IMR-90 (cell line): ENCODE data around the gene CCDC83. TPM values are rescaled to one million over a fixed set of nuclear protein-coding genes. Genes with fewer than 3 reads are reported as not detected.

Source experiments
- ATAC-seq: fragments of 200-7000 bp; cut with Tn5 transposase; 2 replicates; pipeline ENCODE4 v1.9.1; 2020; ENCODE audit warnings: low read depth, mild to moderate bottlenecking, moderate library complexity
- BruUV-seq: library from RNA; stranded (reverse); fragments of 400-500 nt; replicated peaks from 2 replicates; lab custom pipeline; 2021; lab: Mats Ljungman, UMichigan
- CTCF ChIA-PET: fragments of 300-600 bp; formaldehyde crosslinking; extraction: SDS; loops from one replicate; lab custom pipeline; 2021; ENCODE audit warnings: antibody characterized with exemption; lab: Yijun Ruan, JAX
- POLR2A ChIA-PET: fragments of 300-600 bp; sonication (Branson Sonifier 250); formaldehyde crosslinking; loops from one replicate; lab custom pipeline; 2022; ENCODE audit warnings: antibody characterized with exemption; ENCODE audit not compliant: unreplicated experiment; lab: Charles Lee
- DNase-seq: peaks from one replicate; pipeline ENCODE4 v3.0.0; 2013
- H2AFZ ChIP-seq: replicated peaks from 2 replicates; pipeline ENCODE3; 2013; ENCODE audit warnings: low read length, mild to moderate bottlenecking; ENCODE audit not compliant: poor library complexity
- H2AK5ac ChIP-seq: 2 replicates; pipeline ENCODE4 v1.6.1; 2013; ENCODE audit warnings: low read depth, low read length, inconsistent platforms
- H2AK9ac ChIP-seq: replicated peaks from 2 replicates; pipeline ENCODE3; 2013; ENCODE audit warnings: mild to moderate bottlenecking, low read depth, low read length, moderate library complexity; ENCODE audit not compliant: poor library complexity
- H2BK120ac ChIP-seq: 2 replicates; pipeline ENCODE4 v1.6.1; 2013; ENCODE audit warnings: low read depth, low read length, inconsistent platforms
- H2BK15ac ChIP-seq: 3 replicates; pipeline ENCODE4 v1.6.1; 2013; ENCODE audit warnings: low read depth, low read length, inconsistent platforms
- H2BK20ac ChIP-seq: 2 replicates; pipeline ENCODE4 v1.6.1; 2013; ENCODE audit warnings: low read depth, mild to moderate bottlenecking, inconsistent platforms, low read length, moderate library complexity
- H2BK5ac ChIP-seq: 2 replicates; pipeline ENCODE4 v1.6.1; 2013; ENCODE audit warnings: mild to moderate bottlenecking, low read depth, low read length, inconsistent platforms; ENCODE audit not compliant: poor library complexity, severe bottlenecking
- H3K14ac ChIP-seq: replicated peaks from 2 replicates; pipeline ENCODE4 v1.6.1; 2013; ENCODE audit warnings: low read depth, low read length, inconsistent platforms
- H3K18ac ChIP-seq: 2 replicates; pipeline ENCODE4 v1.6.1; 2013; ENCODE audit warnings: low read depth, low read length, control low read depth
- H3K23ac ChIP-seq: 2 replicates; pipeline ENCODE4 v1.6.1; 2013; ENCODE audit warnings: low read depth, low read length, inconsistent platforms
- H3K27ac ChIP-seq: 2 replicates; pipeline ENCODE4 v1.5.1; 2013; ENCODE audit warnings: mild to moderate bottlenecking, control low read depth, low read length; ENCODE audit not compliant: insufficient read depth
- H3K27me3 ChIP-seq: 2 replicates; pipeline ENCODE4 v1.6.1; 2013; ENCODE audit warnings: low read length; ENCODE audit not compliant: control insufficient read depth, insufficient read depth
- H3K36me3 ChIP-seq: 2 replicates; pipeline ENCODE4 v1.6.1; 2013; ENCODE audit warnings: low read length, mixed read lengths; ENCODE audit not compliant: control insufficient read depth, insufficient read depth
- H3K4ac ChIP-seq: 2 replicates; pipeline ENCODE4 v1.6.1; 2013; ENCODE audit warnings: low read depth, low read length, inconsistent platforms
- H3K4me1 ChIP-seq: 2 replicates; pipeline ENCODE4 v1.6.1; 2013; ENCODE audit warnings: low read length, mixed read lengths; ENCODE audit not compliant: control insufficient read depth, insufficient read depth
- H3K4me2 ChIP-seq: 2 replicates; pipeline ENCODE4 v1.6.1; 2013; ENCODE audit warnings: low read depth, mild to moderate bottlenecking, control low read depth, low read length, moderate library complexity
- H3K4me3 ChIP-seq: 2 replicates; pipeline ENCODE4 v1.5.1; 2013; ENCODE audit warnings: low read depth, mild to moderate bottlenecking, control low read depth, low read length, moderate library complexity; ENCODE audit not compliant: insufficient read depth
- H3K56ac ChIP-seq: 2 replicates; pipeline ENCODE4 v1.6.1; 2013; ENCODE audit warnings: low read length, inconsistent platforms; ENCODE audit not compliant: insufficient read depth; ENCODE audit errors: extremely low read depth
- H3K79me1 ChIP-seq, 2 experiments: 2 replicates each; pipeline ENCODE4 v1.6.1; 2013; ENCODE audit warnings: low read length in 2 of 2, inconsistent platforms in 1 of 2, low read depth in 1 of 2
- H3K9ac ChIP-seq: 2 replicates; pipeline ENCODE4 v1.6.1; 2013; ENCODE audit warnings: low read depth, low read length, control low read depth
- H3K9me1 ChIP-seq: 2 replicates; pipeline ENCODE4 v1.6.1; 2013; ENCODE audit warnings: low read length, inconsistent platforms; ENCODE audit not compliant: insufficient read depth
- H3K9me3 ChIP-seq: 2 replicates; pipeline ENCODE4 v1.6.1; 2013; ENCODE audit warnings: low read length; ENCODE audit not compliant: control insufficient read depth, insufficient read depth
- H4K20me1 ChIP-seq: 2 replicates; pipeline ENCODE4 v1.6.1; 2013; ENCODE audit warnings: low read length, inconsistent platforms; ENCODE audit not compliant: insufficient read depth
- H4K5ac ChIP-seq: 2 replicates; pipeline ENCODE4 v1.6.1; 2013; ENCODE audit warnings: mild to moderate bottlenecking, low read depth, low read length, control low read depth
- H4K8ac ChIP-seq, 2 experiments: 2 replicates each; pipeline ENCODE4 v1.6.1; 2013; ENCODE audit warnings: low read depth in 2 of 2, low read length in 2 of 2, control low read depth in 1 of 2, inconsistent platforms in 1 of 2
- H4K91ac ChIP-seq: 2 replicates; pipeline ENCODE4 v1.6.1; 2013; ENCODE audit warnings: low read depth, low read length, inconsistent platforms; ENCODE audit not compliant: insufficient read depth
- CEBPB ChIP-seq: IDR thresholded peaks from 2 replicates; pipeline ENCODE4 v1.6.1; 2012; ENCODE audit warnings: low read depth, low read length, improper control_type of control experiment
- CHD1 ChIP-seq: IDR thresholded peaks from 2 replicates; pipeline ENCODE4 v1.6.1; 2012; ENCODE audit warnings: low read depth, low read length, improper control_type of control experiment
- CTCF ChIP-seq: conservative IDR thresholded peaks from 2 replicates; pipeline ENCODE4 v1.5.1; 2012; ENCODE audit warnings: mild to moderate bottlenecking, low read depth, low read length, improper control_type of control experiment
- ELK1 ChIP-seq: fragments of 150-350 bp; IDR thresholded peaks from 2 replicates; pipeline ENCODE4 v1.6.1; 2016; ENCODE audit warnings: low read depth, mild to moderate bottlenecking, low read length, moderate library complexity, borderline replicate concordance
- FOS ChIP-seq: fragments of 150-350 bp; IDR thresholded peaks from 2 replicates; pipeline ENCODE4 v1.6.1; 2016; ENCODE audit warnings: low read depth, low read length
- MAFK ChIP-seq: IDR thresholded peaks from 2 replicates; pipeline ENCODE4 v1.6.1; 2012; ENCODE audit warnings: low read depth, low read length, improper control_type of control experiment
- MXI1 ChIP-seq: IDR thresholded peaks from 2 replicates; pipeline ENCODE4 v1.6.1; 2012; ENCODE audit warnings: low read depth, mild to moderate bottlenecking, low read length, moderate library complexity, borderline replicate concordance
- POLR2A ChIP-seq: IDR thresholded peaks from 2 replicates; pipeline ENCODE4 v1.6.1; 2012; ENCODE audit warnings: mild to moderate bottlenecking, low read depth, low read length
- RAD21 ChIP-seq: IDR thresholded peaks from 2 replicates; pipeline ENCODE4 v1.6.1; 2012; ENCODE audit warnings: low read length, improper control_type of control experiment
- RCOR1 ChIP-seq: IDR thresholded peaks from 2 replicates; pipeline ENCODE4 v1.6.1; 2012; ENCODE audit warnings: mild to moderate bottlenecking, low read length, improper control_type of control experiment; ENCODE audit not compliant: insufficient replicate concordance
- WGBS, 2 experiments: methylation state at CpG; one replicate each; pipeline versions ENCODE4 v1.1.5 to v1.1.7; 2013; ENCODE audit warnings: missing lambda C conversion rate in 2 of 2; ENCODE audit not compliant: insufficient read length in 1 of 2; ENCODE audit errors: extremely low coverage in 2 of 2; 5-methylcytosine and 5-hydroxymethylcytosine counted together
- dilution Hi-C: fragments of 300-500 bp; cut with HindIII; formaldehyde crosslinking; loops from one replicate; pipeline ENCODE4 v1.14.3; 2018; ENCODE audit warnings: low sequenced_read_pairs; ENCODE audit not compliant: unreplicated experiment
- in situ Hi-C: fragments of 300-500 bp; cut with MboI; formaldehyde crosslinking; loops from 3 replicates; pipeline ENCODE4 v1.14.3; 2019; ENCODE audit warnings: low sequenced_read_pairs, inconsistent platforms, mixed read lengths
- intact Hi-C: fragments of 100-400 bp; cut with micrococcal nuclease; formaldehyde crosslinking; loops from 2 replicates; pipeline ENCODE4 v1.10.0; 2022
- polyA plus RNA-seq, 3 experiments: library from polyadenylated mRNA; depleted of rRNA; stranded (reverse); fragments of >200 nt; gene quantifications; 2 replicates each; pipeline ENCODE4 v1.2.3, GENCODE V29; 2012; ENCODE audit warnings: low replicate concordance in 1 of 3
- total RNA-seq: library from RNA; depleted of rRNA; stranded (reverse); fragments of >200 nt; gene quantifications from 2 replicates; pipeline ENCODE4 v1.2.3, GENCODE V29; 2012

Gene CCDC83
- total and polyA plus RNA-seq, 2 of the 4 experiments (the other 2 are of a cell fraction) = not detected

GRCh38 chr11:85823816-85824215, 31.4 kb upstream of the CCDC83 start:
- POLR2A ChIA-PET = no interaction called here
- DNase-seq (peak; percentile 46), ATAC-seq (no peak)
- CTCF ChIA-PET = interaction anchor here (3.5 kb wide), 1 partner anchor 9 kb away, joined by 10 read pairs; no protein-coding TSS in a partner anchor
- peak overlapping the region; percentile 77 for H4K91ac ChIP-seq
- no peak overlapping the region for H3K27ac ChIP-seq
- no peak overlapping the region for H3K4me3 ChIP-seq
- dilution Hi-C loops = no loop called here
- WGBS, 2 experiments = no CpG with 5 or more reads among the region's 2 CpGs
- H2AK9ac ChIP-seq = no peak overlapping the region
- no peak for TF ChIP-seq CTCF
- TF ChIP-seq POLR2A = no peak
- TF ChIP-seq FOS = no peak
- TF ChIP-seq CHD1 = no peak
- TF ChIP-seq RCOR1 = no peak
- TF ChIP-seq RAD21 = no peak
- no peak for TF ChIP-seq ELK1
- TF ChIP-seq MXI1 = no peak
- TF ChIP-seq MAFK = no peak
- no peak for TF ChIP-seq CEBPB
- peak overlapping the region; percentile 91; the same call in 2 of the 3 replicates for H2BK15ac ChIP-seq
- H4K20me1 ChIP-seq = peaks cover 4% of the 10 kb centered on the region; the same call in 1 of the 2 replicates
- H3K9me3 ChIP-seq = no peaks in the 10 kb centered on the region
- H2AFZ ChIP-seq = peak overlapping the region; percentile 69
- H4K5ac ChIP-seq = peak overlapping the region; percentile 70
- H3K56ac ChIP-seq = no peak overlapping the region
- H2AK5ac ChIP-seq = 0 out of 2 replicates have a peak overlapping the region, but pooled peaks have one; percentile 54
- peak overlapping the region; percentile 72; the same call in 1 of the 2 replicates for H3K18ac ChIP-seq
- H3K36me3 ChIP-seq = no peaks in the 10 kb centered on the region
- peak overlapping the region; percentile 84 for H2BK20ac ChIP-seq
- peak overlapping the region; percentile 59 for H3K4ac ChIP-seq
- intact Hi-C loops = no loop called here
- H2BK5ac ChIP-seq = peak overlapping the region; percentile 48
- H3K14ac ChIP-seq = peak overlapping the region; percentile 83; the same call in 1 of the 2 replicates
- no peaks in the 10 kb centered on the region for H3K27me3 ChIP-seq
- peak overlapping the region; percentile 46; the same call in 1 of the 2 replicates for H3K4me2 ChIP-seq
- H3K4me1 ChIP-seq = peaks cover 34% of the 10 kb centered on the region
- no peak overlapping the region for H3K9ac ChIP-seq
- in situ Hi-C loops = loop anchor here (10.0 kb wide), 1 partner anchor 139 kb away; the partner anchor contains the start of gene CCDC89
- H2BK120ac ChIP-seq = peak overlapping the region; percentile 81
- H4K8ac ChIP-seq = peak overlapping the region in 1 of 2 experiments; percentile 10; a peak in 2 of 4 replicates
- BruUV-seq = no TSS peak
- peaks cover 31% of the 10 kb centered on the region for H3K9me1 ChIP-seq
- H3K23ac ChIP-seq = 0 out of 2 replicates have a peak overlapping the region, but pooled peaks have one; percentile 54
- peaks cover 0 to 14% of the 10 kb centered on the region in 2 experiments; a peak in 2 of 4 replicates for H3K79me1 ChIP-seq
